ENCODE results near the gene FOXC1.

GRCh38 chr6:1605004-1605892 lies 4.5 kb upstream of the FOXC1 start:
- no peak for TF ChIP-seq POLR2AphosphoS5 (IDR thresholded peaks at IDR 0.05; ENCODE audit: low read depth)
- no peak for TF ChIP-seq CTCF (IDR thresholded peaks at IDR 0.05; ENCODE audit: insufficient read depth, low read length)
